Measurements from ENCODE around the gene GUK1. TPM values are rescaled to one million over a fixed set of nuclear protein-coding genes. Genes with fewer than 3 reads are reported as not detected.

Gene GUK1
- total RNA-seq, 2 donors from 2014 or later = 175 to 176 TPM

- no peak for DNase-seq
- ATAC-seq = no peak
- intact Hi-C loops (cut with DNase I, micrococcal nuclease) = no loop called here
Observed at GRCh38 chr1:228120351-228120750, 19.7 kb upstream of the GUK1 start.

GRCh38 chr1:228120857-228121489, 19.1 kb upstream of the GUK1 start:
- intact Hi-C loops (cut with DNase I, micrococcal nuclease) = no loop called here
- DNase-seq (no peak), ATAC-seq (no peak)

GRCh38 chr1:228122921-228123441, 17.1 kb upstream of the GUK1 start:
- intact Hi-C loops (cut with DNase I, micrococcal nuclease) = no loop called here
- ATAC-seq = no peak
- DNase-seq = no peak

GRCh38 chr1:228123505-228123904, 16.6 kb upstream of the GUK1 start:
- no peak for ATAC-seq

GRCh38 chr1:228125185-228125584, 14.9 kb upstream of the GUK1 start:
- intact Hi-C loops (cut with DNase I, micrococcal nuclease) = no loop called here
- DNase-seq (no peak), ATAC-seq (no peak)

More at GRCh38 chr1:228123505-228123904, 16.6 kb upstream of the GUK1 start:
- DNase-seq = no peak
- intact Hi-C loops (cut with DNase I, micrococcal nuclease) = no loop called here

GRCh38 chr1:228131766-228132165, 8.3 kb upstream of the GUK1 start:
- no peak for ATAC-seq
- DNase-seq = no peak
- intact Hi-C loops (cut with DNase I, micrococcal nuclease) = no loop called here

GRCh38 chr1:228134591-228134990, 5.5 kb upstream of the GUK1 start:
- DNase-seq = no peak
- intact Hi-C loops (cut with DNase I, micrococcal nuclease) = no loop called here
- ATAC-seq = no peak

GRCh38 chr1:228136901-228137300, 3.2 kb upstream of the GUK1 start:
- intact Hi-C loops (cut with DNase I, micrococcal nuclease) = no loop called here
- DNase-seq = no peak
- ATAC-seq = no peak

- intact Hi-C loops (cut with DNase I, micrococcal nuclease) = no loop called here
- ATAC-seq (no peak), DNase-seq (no peak)
Observed at GRCh38 chr1:228139406-228139930, 611 bp upstream of the GUK1 start.

GRCh38 chr1:228140724-228141225, 696 bp downstream of the GUK1 start:
- ATAC-seq = no peak
- no peak for DNase-seq
- intact Hi-C loops (cut with DNase I, micrococcal nuclease) = no loop called here

GRCh38 chr1:228141226-228142044, 1.4 kb downstream of the GUK1 start:
- intact Hi-C loops (cut with DNase I, micrococcal nuclease) = no loop called here
- DNase-seq (peak; percentile 53 to 63), ATAC-seq (peak; percentile 16)

GRCh38 chr1:228142155-228142691, 2.1 kb downstream of the GUK1 start:
- ATAC-seq (no peak), DNase-seq (peak; percentile 14 to 29)
- intact Hi-C loops (cut with DNase I, micrococcal nuclease) = no loop called here

- intact Hi-C loops (cut with DNase I, micrococcal nuclease) = no loop called here
- peak in 1 of 2 donors; percentile 22 for DNase-seq
- no peak for ATAC-seq
Observed at GRCh38 chr1:228142701-228143136, 2.6 kb downstream of the GUK1 start.

- no peak for DNase-seq
- ATAC-seq = no peak
- intact Hi-C loops (cut with DNase I, micrococcal nuclease) = no loop called here
Observed at GRCh38 chr1:228143480-228144192, 3.6 kb downstream of the GUK1 start.

GRCh38 chr1:228144193-228144992, 4.3 kb downstream of the GUK1 start:
- intact Hi-C loops (cut with DNase I, micrococcal nuclease) = no loop called here
- no peak for ATAC-seq
- DNase-seq = no peak

GRCh38 chr1:228144993-228145343, 4.9 kb downstream of the GUK1 start:
- intact Hi-C loops (cut with DNase I, micrococcal nuclease) = no loop called here
- ATAC-seq (no peak), DNase-seq (no peak)

GRCh38 chr1:228145463-228146416, 5.7 kb downstream of the GUK1 start:
- ATAC-seq (no peak), DNase-seq (no peak)
- intact Hi-C loops (cut with DNase I, micrococcal nuclease) = no loop called here
